Measurements from ENCODE around the gene CD6.

- no peak for TF ChIP-seq EZH2 (IDR thresholded peaks at IDR 0.05; ENCODE audit: low read length)
- TF ChIP-seq, protein P1, sequence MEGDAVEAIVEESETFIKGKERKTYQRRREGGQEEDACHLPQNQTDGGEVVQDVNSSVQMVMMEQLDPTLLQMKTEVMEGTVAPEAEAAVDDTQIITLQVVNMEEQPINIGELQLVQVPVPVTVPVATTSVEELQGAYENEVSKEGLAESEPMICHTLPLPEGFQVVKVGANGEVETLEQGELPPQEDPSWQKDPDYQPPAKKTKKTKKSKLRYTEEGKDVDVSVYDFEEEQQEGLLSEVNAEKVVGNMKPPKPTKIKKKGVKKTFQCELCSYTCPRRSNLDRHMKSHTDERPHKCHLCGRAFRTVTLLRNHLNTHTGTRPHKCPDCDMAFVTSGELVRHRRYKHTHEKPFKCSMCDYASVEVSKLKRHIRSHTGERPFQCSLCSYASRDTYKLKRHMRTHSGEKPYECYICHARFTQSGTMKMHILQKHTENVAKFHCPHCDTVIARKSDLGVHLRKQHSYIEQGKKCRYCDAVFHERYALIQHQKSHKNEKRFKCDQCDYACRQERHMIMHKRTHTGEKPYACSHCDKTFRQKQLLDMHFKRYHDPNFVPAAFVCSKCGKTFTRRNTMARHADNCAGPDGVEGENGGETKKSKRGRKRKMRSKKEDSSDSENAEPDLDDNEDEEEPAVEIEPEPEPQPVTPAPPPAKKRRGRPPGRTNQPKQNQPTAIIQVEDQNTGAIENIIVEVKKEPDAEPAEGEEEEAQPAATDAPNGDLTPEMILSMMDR (optimal IDR thresholded peaks at IDR 0.05 in 1 of 3, IDR thresholded peaks at IDR 0.05 in 1 of 3, conservative IDR thresholded peaks at IDR 0.05 in 1 of 3; ENCODE audit: extremely low read depth in 1 of 3, insufficient read depth in 2 of 3, low read length in 3 of 3) = no peak
Observed at GRCh38 chr11:60984636-60985035, 13.2 kb downstream of the CD6 start.

Measured in keratinocyte (primary cell).